ENCODE data around the gene ARAP1.

Gene ARAP1

GRCh38 chr11:72701466-72701865 is 50.7 kb downstream of the ARAP1 start:
- DNase-seq (ENCODE audit: low read depth, low spot score), result no peak
- ChIA-PET POLR2A (no interaction called here), CTCF (interaction anchor here (1.2 to 4.4 kb wide), 2 partner anchors 17 to 112 kb away, joined by 7 to 26 read pairs; no protein-coding TSS in a partner anchor)
- TF ChIP-seq, protein P1, sequence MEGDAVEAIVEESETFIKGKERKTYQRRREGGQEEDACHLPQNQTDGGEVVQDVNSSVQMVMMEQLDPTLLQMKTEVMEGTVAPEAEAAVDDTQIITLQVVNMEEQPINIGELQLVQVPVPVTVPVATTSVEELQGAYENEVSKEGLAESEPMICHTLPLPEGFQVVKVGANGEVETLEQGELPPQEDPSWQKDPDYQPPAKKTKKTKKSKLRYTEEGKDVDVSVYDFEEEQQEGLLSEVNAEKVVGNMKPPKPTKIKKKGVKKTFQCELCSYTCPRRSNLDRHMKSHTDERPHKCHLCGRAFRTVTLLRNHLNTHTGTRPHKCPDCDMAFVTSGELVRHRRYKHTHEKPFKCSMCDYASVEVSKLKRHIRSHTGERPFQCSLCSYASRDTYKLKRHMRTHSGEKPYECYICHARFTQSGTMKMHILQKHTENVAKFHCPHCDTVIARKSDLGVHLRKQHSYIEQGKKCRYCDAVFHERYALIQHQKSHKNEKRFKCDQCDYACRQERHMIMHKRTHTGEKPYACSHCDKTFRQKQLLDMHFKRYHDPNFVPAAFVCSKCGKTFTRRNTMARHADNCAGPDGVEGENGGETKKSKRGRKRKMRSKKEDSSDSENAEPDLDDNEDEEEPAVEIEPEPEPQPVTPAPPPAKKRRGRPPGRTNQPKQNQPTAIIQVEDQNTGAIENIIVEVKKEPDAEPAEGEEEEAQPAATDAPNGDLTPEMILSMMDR (IDR thresholded peaks at IDR 0.05; ENCODE audit: insufficient read depth, low read length, missing control alignments), result no peak
- no peak overlapping the region for H3K4me3 ChIP-seq (ENCODE audit: low read depth, low read length)

GRCh38 chr11:72700146-72700545 is 52.1 kb downstream of the ARAP1 start:
- DNase-seq (ENCODE audit: low read depth, low spot score), result no peak
- TF ChIP-seq, protein P1 (IDR thresholded peaks at IDR 0.05; ENCODE audit: insufficient read depth, low read length, missing control alignments), result no peak
- no peak overlapping the region for H3K4me3 ChIP-seq (ENCODE audit: low read depth, low read length)
- POLR2A ChIA-PET, result interaction anchor here (0.8 kb wide), 1 partner anchor 22 kb away, joined by 3 read pairs; no protein-coding TSS in a partner anchor
- CTCF ChIA-PET, result interaction anchor here (0.8 to 3.3 kb wide), 7 partner anchors 9 to 229 kb away, joined by 3 to 33 read pairs (median 4); no protein-coding TSS in a partner anchor

DNA sequence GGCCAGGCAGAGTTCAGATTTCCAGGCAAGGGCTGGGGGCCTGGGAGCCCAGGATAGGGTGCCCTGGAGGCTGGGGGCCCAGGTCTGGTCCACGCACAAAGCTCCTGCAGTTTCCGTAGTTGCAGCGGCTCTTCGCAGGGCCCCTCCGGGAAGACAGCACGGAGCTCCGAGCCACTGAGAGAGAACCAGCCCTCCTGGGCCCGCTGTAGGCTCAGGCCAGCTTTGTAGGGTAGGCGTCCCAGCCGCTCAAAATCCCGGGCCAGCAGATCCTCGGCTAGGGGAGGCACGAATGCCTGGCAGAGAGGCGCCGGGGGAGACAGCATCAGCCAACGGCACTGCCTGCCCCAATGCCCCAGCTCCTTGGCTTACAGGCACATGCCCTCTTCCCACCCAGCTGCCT is 54.4 kb downstream of the ARAP1 start:
- TF ChIP-seq, protein P1 (IDR thresholded peaks at IDR 0.05; ENCODE audit: insufficient read depth, low read length, missing control alignments), result no peak
- no peak overlapping the region for H3K4me3 ChIP-seq (ENCODE audit: low read depth, low read length)
- CTCF ChIA-PET, result interaction anchor here (3.3 kb wide), 1 partner anchor 15 kb away, joined by 33 read pairs; no protein-coding TSS in a partner anchor
- POLR2A ChIA-PET, result no interaction called here
- no peak for DNase-seq (ENCODE audit: low read depth, low spot score)

- ChIA-PET CTCF (interaction anchor here (3.3 kb wide), 1 partner anchor 14 kb away, joined by 33 read pairs; no protein-coding TSS in a partner anchor), POLR2A (no interaction called here)
- no peak overlapping the region for H3K4me3 ChIP-seq (ENCODE audit: low read depth, low read length)
- DNase-seq (ENCODE audit: low read depth, low spot score), result no peak
- TF ChIP-seq, protein P1 (IDR thresholded peaks at IDR 0.05; ENCODE audit: insufficient read depth, low read length, missing control alignments), result no peak
These were observed 55.1 kb downstream of the ARAP1 start for GRCh38 chr11:72696866-72697700.

- DNase-seq (ENCODE audit: low read depth, low spot score), result no peak
- ChIA-PET POLR2A (no interaction called here), CTCF (interaction anchor here (1.1 to 2.4 kb wide), 4 partner anchors 9 to 118 kb away, joined by 3 to 15 read pairs (median 4); partner anchors contain the start of gene ATG16L2)
- H3K4me3 ChIP-seq (ENCODE audit: low read depth, low read length), result no peak overlapping the region
- TF ChIP-seq, protein P1 (IDR thresholded peaks at IDR 0.05; ENCODE audit: insufficient read depth, low read length, missing control alignments), result no peak
These were observed 56.9 kb downstream of the ARAP1 start for GRCh38 chr11:72695354-72695753.

DNA sequence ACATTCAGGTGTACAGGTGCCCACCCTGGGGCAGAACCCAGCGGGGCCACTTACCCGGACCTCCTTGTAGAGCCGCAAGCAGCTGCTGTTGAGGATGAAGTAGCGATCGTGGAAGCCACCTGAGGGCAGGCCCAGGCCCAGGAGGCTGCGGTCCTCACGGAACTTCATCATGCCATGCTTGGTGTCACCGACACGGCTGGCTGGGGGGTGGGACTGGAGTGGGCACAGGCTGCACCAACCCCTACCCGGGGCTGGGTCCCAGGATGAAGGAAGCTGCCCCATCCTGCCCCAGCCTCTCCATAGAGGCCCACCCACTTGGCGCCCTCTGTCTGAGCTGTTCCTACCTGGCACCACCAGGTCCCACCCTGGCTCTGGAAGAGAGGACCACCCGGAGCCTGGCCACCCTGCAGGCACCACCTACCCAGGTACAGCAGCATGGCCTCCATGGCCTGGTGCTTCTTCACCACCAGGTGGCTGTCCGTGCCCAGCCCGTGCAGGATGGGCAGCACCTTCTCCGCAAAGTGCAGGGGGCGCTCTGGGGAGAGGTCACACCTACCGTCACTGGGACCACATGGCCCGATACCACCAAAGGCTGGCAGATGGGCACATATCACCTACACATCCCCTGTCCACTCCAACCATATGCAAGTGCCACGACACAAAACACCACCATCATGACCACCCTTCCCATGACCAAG is 58.8 kb downstream of the ARAP1 start:
- H3K4me3 ChIP-seq (ENCODE audit: low read depth, low read length), result no peak overlapping the region
- CTCF ChIA-PET, result interaction anchor here (1.2 to 2.8 kb wide), 2 partner anchors 10 kb away, joined by 4 to 17 read pairs; no protein-coding TSS in a partner anchor
- no peak for DNase-seq (ENCODE audit: low read depth, low spot score)
- TF ChIP-seq, protein P1 (IDR thresholded peaks at IDR 0.05; ENCODE audit: insufficient read depth, low read length, missing control alignments), result no peak
- POLR2A ChIA-PET, result no interaction called here

Measured in AG04449 (cell line).